Fibroblast of the aortic adventitia (primary cell): ENCODE data around the gene SNX21. TPM values are rescaled to one million over a fixed set of nuclear protein-coding genes. Genes with fewer than 3 reads are reported as not detected.
A peak's percentile ranks its signal among the peaks of the same experiment; 100 is the strongest.
"Not testable (repeated sequence)": the region's sequence is repeated elsewhere in the genome, so short reads cannot be mapped to it uniquely, and the experiment has no call there.

Experiments
- DNase-seq: peaks from one replicate; pipeline ENCODE4 v3.0.0-alpha.2; 2010; ENCODE audit warnings: low read depth
- H3K4me3 ChIP-seq: 2 replicates; pipeline ENCODE4 v1.5.1; 2011; ENCODE audit warnings: low read depth, mild to moderate bottlenecking, control low read depth, low read length, moderate library complexity
- total RNA-seq: library from RNA; depleted of rRNA; stranded (reverse); fragments of >200 nt; gene quantifications from 2 replicates; pipeline ENCODE4 v1.2.3, GENCODE V29; 2012; ENCODE audit warnings: low replicate concordance
- TF ChIP-seq, protein P1 (sequence below): IDR thresholded peaks from 2 replicates; pipeline ENCODE4 v1.5.1; 2011; ENCODE audit warnings: mild to moderate bottlenecking, low read length, control low read depth, inconsistent platforms; ENCODE audit not compliant: insufficient read depth

Gene SNX21
- total RNA-seq, 1 donor: 90.7 TPM

DNA sequence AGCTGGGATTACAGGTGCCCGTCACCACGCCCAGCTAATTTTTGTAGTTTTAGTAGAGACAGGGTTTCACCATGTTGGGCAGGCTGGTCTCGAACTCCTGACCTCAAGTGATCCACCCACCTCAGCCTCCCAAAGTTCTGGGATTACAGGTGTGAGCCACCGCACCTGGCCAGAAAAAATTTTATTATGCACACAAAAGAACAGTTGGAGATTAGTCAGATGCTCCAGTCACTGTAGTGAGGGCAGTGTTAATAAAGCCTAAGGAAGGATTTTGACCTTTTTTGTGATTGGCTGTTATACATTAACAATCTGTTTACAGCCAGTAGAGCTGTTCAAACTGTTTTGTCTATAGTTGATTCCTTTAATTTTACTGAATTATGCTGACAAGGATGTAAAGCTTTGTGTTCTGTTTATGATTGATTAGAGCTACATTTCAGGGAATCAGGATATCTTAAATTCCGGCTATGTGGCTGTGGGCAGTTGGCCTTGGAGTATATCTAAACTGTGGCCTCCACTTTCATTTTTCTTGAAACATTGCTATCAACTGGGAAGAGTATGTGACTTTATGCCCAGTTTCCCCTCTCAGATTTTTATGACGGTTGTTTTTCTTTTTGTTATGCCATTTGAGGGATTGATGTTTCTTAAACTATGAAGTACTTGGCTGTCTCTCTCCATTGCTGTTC is 33.7 kb downstream of the SNX21 start:
- TF ChIP-seq, protein P1, sequence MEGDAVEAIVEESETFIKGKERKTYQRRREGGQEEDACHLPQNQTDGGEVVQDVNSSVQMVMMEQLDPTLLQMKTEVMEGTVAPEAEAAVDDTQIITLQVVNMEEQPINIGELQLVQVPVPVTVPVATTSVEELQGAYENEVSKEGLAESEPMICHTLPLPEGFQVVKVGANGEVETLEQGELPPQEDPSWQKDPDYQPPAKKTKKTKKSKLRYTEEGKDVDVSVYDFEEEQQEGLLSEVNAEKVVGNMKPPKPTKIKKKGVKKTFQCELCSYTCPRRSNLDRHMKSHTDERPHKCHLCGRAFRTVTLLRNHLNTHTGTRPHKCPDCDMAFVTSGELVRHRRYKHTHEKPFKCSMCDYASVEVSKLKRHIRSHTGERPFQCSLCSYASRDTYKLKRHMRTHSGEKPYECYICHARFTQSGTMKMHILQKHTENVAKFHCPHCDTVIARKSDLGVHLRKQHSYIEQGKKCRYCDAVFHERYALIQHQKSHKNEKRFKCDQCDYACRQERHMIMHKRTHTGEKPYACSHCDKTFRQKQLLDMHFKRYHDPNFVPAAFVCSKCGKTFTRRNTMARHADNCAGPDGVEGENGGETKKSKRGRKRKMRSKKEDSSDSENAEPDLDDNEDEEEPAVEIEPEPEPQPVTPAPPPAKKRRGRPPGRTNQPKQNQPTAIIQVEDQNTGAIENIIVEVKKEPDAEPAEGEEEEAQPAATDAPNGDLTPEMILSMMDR: no peak
- H3K4me3 ChIP-seq: no peak overlapping the region
- DNase-seq: no peak

DNA sequence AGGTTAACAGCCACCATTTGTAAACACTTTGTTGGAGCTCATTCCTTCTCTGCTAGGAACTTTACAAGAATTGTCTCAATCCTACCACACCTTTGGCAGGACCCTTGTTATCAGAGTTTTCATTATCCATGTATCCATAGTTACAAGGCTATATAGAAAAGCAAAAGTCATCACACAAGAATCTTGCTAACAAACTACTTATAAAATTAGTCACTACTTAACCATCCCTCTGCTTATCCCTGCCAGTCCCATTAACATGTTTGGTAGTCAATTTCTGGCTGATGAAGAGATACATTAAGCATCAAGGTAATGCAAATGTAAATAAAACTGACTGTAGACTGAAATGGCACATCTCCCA is 34.2 kb downstream of the SNX21 start:
- TF ChIP-seq, protein P1: no peak
- no peak overlapping the region for H3K4me3 ChIP-seq
- DNase-seq: peak; percentile 72

DNA sequence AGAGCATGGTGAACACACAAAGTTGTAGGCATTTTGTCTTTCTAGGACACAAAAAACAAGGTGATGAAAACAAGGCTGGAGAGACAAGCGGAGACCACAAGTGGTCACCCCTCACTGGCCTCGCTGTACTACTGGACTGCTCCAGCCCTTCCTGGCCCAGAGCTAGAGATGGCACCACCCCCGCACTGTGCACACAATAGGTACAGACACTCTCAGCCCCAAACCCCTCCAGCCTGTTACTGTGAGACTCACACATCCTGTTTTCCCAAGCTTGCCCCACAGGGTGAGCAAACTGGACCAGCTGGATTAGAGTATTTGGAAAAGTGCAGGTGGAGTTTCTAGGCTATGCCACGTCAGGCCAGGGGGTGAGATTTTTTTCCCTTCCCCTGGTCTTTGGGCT is 39.0 kb downstream of the SNX21 start:
- DNase-seq: no peak

DNA sequence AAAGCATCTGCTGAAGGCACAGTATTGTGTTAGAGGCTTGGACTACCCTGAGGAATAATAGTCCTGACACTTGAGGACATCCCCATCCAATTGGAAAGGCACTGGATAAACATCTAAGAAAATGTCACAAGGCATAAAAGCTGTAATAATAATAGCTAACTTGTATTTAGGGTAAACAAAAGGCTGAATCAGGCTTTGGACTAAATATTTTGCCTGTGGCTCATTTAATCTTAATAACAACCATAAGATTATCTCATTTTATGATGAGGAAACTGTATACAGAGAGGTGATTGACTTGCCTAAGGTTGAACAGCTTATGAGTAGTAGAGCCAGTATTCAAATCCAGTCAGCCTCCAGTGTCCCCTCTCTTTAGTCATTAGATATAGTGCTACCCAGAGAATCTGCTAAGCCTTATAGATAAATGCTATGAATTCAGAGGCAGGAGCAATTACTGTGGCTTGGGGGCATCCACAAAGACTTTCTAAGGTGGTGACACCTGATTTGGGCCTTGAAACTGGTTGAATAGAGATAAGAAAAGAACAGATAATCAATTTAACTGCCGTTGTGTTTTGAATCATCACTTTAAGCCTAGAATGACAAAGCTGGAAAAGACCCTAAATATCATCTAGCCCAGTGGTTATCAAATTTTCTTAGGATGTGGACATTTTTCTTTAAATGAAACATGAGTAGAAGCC is 40.0 kb downstream of the SNX21 start:
- H3K4me3 ChIP-seq: no peak overlapping the region
- no peak for DNase-seq
- TF ChIP-seq, protein P1: no peak

More for the DNA sequence above, 39.0 kb downstream of the SNX21 start:
- no peak overlapping the region for H3K4me3 ChIP-seq
- TF ChIP-seq, protein P1: no peak

DNA sequence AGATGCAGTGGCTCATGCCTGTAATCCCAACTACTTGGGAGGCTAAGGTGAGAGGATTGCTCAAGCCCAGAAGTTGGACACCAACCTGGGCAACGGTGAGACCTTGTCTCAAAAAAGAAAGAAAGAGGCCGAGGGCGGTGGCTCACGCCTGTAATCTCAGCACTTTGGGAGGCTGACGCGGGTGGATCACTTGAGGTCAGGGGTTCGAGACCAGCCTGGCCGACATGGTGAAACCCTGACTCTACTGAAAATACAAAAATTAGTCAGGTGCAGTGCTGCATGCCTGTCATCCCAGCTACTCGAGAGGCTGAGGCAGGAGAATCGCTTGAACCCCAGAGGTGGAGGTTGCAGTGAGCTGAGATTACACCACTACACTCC is 40.5 kb downstream of the SNX21 start:
- not testable (repeated sequence) for H3K4me3 ChIP-seq, DNase-seq

DNA sequence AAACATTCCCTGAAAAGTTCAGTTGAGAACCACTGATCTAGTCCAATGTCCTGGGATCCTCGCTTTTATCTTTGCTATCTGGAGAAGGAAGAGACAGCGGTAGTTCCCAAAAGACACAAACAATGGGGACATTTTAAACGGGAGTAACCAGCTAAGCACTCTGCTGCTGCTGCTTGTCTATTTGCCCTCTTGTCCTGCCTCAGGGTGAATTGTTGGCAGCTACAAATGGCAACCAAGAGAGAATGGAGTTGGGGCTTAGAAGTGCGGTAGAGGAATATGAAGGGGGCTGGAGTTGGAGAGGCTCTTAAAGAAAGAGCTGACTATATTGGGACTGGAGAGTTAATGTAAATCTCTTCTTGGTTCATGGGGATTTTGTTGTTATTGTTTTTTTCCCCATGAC is 41.0 kb downstream of the SNX21 start:
- TF ChIP-seq, protein P1: no peak
- DNase-seq: no peak
- no peak overlapping the region for H3K4me3 ChIP-seq

DNA sequence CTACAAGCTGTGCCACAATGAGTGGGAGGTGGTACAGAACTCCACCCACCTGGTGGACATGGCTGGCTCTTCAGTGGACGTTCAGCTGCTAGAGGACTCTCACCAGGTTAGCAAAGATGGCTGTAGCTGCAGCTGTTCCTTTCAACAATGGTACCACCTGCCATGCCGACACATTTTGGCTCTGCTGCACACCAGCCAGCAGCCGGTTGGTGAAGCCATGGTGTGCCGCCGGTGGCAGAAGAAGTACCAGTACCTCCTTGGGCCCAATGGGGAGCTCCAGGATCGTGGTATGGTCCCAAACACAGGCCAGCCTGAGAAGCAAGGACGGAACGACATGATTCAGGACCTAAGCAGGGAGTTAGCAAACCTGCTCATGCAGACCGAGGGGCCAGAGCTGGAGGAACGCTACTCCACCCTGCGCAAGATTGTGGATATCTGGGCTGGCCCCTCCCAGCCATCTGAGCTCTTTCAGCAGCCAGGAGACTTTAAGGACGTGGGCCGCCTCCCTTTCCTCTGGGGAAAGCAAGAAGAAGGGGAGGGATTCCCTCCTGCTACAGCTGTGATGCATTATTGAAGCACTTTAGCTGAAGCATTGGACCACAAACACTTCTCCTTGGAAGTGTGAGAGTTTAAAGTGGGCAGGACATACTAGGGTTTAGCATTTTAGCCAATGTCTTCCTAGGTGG is 44.6 kb downstream of the SNX21 start:
- TF ChIP-seq, protein P1: no peak
- H3K4me3 ChIP-seq: no peak overlapping the region
- DNase-seq: peak; percentile 86
